Head of caudate nucleus (tissue), 42 donors: ENCODE data around the gene COG1.
A peak's percentile ranks its signal among the peaks of the same experiment; 100 is the strongest.

Experiments
- DNase-seq, 42 donors: peaks; one replicate each; pipeline versions ENCODE4 v3.0.0 to v3.0.0-alpha.2; 2020 to 2021; ENCODE audit warnings: mixed read lengths in 7 of 42
- intact Hi-C: fragments of 100-400 bp; cut with DNase I; formaldehyde crosslinking; loops from one replicate; pipeline ENCODE4 v1.15.0; 2022

COG1 gene

DNA sequence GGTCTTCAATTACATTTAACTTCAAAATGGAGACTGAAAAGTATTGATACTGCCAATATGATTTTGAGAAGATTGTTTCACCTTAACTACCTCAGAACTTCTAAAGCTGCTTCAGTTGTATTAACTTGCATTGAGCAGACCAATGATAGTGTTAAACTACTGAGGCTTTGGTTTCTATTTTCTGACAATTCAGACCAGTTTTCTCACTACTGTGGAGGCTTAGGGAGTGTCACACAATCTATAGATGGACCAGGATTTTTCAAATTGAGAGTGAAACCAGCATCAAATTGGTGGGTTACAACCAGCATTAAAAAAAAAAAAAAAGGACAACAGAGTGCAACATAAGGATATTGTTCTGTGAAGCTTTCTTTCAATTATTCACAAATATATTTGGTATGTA is 21.2 kb downstream of the COG1 start:
- intact Hi-C loops = no loop called here
- DNase-seq = no peak

- intact Hi-C loops = no loop called here
- DNase-seq = no peak
These were observed 22.0 kb downstream of the COG1 start for GRCh38 chr17:73214851-73215250.

- intact Hi-C loops = no loop called here
- no peak for DNase-seq
These were observed 22.6 kb downstream of the COG1 start for GRCh38 chr17:73215447-73215846.

GRCh38 chr17:73223626-73224230 is 30.9 kb downstream of the COG1 start:
- intact Hi-C loops = no loop called here
- no peak for DNase-seq

DNA sequence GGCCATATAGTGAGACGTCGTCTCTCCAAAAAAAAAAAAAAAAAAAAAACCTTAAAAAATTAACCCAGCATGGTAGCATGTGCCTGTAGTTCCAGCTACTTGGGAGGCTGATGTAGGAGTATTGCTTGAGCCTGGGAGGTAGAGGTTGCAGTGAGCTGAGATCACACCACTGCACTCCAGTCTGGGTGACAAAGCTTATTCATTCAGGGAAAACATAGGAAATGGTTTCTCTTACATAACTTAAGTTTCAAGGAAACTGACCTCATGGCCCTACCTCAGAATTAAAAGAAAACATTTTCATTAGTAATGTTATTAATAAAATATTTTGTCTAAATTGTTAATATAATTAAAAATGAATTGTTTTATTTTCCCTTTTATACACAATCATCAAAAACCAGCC is 31.4 kb downstream of the COG1 start:
- intact Hi-C loops = no loop called here
- no peak for DNase-seq

- intact Hi-C loops = no loop called here
These were observed 31.9 kb downstream of the COG1 start for GRCh38 chr17:73224663-73225305.

GRCh38 chr17:73226556-73227172 is 33.8 kb downstream of the COG1 start:
- DNase-seq = no peak
- intact Hi-C loops = no loop called here

More at GRCh38 chr17:73224663-73225305, 31.9 kb downstream of the COG1 start:
- no peak for DNase-seq

DNA sequence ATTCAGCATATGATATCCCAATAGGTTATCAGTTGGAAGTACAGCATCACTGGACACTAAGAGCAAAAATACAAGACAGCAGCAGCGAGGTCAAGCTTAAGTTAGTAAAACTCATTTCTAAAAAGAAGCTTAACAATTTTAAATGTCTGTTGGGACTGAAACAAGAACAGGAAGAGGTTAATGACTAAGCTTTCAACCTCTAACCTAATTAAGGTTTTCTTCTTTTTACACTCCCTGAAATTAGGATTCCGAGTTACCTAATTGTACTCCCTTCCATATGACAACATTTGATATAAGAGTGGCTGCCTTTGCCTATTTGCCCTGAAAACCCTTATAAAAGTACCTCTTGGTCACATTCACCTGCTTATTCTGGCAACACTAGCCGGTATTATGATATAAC is 34.5 kb downstream of the COG1 start:
- DNase-seq = no peak
- intact Hi-C loops = no loop called here

- DNase-seq = no peak
These were observed 35.1 kb downstream of the COG1 start for GRCh38 chr17:73227944-73228343.

GRCh38 chr17:73228748-73229236 is 35.9 kb downstream of the COG1 start:
- DNase-seq = peak in 32 of 42 donors; percentile 16 to 78 (median 44)
- intact Hi-C loops = no loop called here

More at GRCh38 chr17:73227944-73228343, 35.1 kb downstream of the COG1 start:
- intact Hi-C loops = no loop called here

- intact Hi-C loops = no loop called here
- no peak for DNase-seq
These were observed 37.2 kb downstream of the COG1 start for GRCh38 chr17:73230088-73230487.

GRCh38 chr17:73231395-73231794 is 38.5 kb downstream of the COG1 start:
- intact Hi-C loops = no loop called here
- peak in 15 of 42 donors; percentile 8 to 43 (median 21) for DNase-seq

DNA sequence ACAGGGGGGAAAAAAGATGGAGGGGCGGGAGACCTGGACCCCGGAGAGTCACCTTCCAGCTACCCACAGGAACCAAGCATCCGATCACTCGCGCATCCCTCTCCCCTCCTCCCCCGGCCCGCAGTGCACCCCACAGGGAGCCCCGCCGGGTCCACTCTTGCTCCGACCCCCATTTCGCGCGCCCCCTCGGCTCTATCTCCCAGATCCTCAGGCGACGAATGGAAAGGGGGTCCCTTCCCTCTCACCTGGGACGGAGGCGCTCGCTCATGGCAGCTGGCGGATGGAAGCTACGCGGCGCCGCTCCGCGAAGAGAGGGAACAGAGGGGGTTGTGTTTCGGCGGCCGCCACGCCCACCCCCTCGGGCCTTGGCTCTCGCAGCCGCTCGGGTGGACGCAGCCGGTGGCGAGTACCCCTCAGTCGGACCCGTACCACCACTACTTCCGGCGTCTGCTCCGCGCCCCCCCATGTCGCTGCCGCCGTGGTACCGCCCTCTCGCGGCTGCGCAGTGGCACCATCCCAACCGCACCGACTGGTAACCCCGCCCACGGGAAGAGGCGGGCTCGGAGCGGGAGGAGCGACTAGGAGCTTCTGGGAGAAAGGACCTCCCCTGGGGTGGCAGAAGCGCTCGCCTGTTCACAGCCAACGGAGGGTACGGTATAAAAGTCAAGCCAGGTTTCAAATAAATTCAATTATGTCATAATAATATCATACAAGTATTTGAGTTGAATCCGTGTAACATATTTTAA is 39.2 kb downstream of the COG1 start:
- intact Hi-C loops = loop anchor here (2.0 kb wide), 1 partner anchor 39 kb away; the partner anchor contains the start of gene COG1

DNA sequence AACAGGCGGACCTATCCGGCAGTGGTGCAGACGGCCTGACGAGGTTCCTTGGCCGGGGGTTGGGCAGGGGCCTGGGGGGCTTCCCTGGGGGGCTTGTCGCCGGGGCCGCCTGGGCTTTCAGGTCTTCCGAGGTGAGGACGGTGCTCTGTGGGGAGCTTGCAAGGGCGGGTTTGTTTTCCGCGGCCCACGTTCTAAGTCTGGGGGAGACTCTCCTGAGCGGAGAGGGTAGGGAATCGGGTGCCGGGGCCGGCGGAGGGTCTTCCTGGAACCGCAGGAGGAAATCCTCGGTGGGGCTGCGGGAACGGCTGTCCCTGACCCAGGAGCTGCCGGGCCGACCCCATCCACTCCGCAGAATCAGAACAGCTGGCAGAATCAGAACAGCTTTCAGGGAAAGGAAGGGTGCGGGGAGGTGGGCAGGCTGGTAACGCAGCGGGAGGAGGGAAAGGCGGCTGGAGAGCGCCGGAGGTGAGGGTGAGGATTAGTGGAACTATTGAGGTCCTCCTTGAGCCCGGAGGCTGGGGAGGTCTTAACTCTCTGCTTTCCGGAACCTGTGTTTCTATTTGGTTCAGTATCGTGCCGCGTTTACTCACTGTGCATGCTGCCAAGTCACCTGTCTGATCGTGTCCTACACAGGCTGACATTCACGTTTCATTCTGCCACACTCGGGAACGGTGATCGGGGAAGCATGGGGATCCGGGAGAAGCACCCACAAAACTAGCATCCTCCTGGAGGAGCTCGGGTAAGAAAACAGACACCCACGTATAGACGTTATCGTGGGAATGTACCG is 39.9 kb downstream of the COG1 start:
- DNase-seq = peak in 37 of 42 donors; percentile 20 to 65 (median 41)
- intact Hi-C loops = loop anchor here (2.0 kb wide), 1 partner anchor 40 kb away; the partner anchor contains the start of gene COG1

More for the DNA sequence above, 39.2 kb downstream of the COG1 start:
- peak; percentile 91 to 99 (median 98) for DNase-seq

DNA sequence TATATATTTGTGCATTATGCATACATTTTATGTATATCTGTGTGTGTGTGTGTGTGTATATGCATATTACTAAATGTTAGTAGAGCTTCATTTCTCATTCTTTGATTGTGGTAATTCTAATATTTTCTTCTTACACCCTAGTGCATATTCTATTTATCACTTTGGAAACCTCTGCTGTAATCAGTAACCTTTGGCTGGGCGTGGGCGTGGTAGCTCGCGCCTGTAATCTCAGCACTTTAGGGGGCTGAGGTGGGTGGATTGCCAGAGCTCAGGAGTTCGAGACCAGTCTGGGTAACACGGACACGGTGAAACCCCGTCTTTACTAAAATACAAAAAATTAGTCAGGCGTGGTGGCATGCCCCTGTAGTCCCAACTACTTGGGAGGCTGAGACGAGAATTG is 41.9 kb downstream of the COG1 start:
- no peak for DNase-seq
- intact Hi-C loops = no loop called here

- DNase-seq = no peak
- intact Hi-C loops = no loop called here
These were observed 44.9 kb downstream of the COG1 start for GRCh38 chr17:73237714-73238113.

GRCh38 chr17:73240561-73240960 is 47.7 kb downstream of the COG1 start:
- DNase-seq = no peak
- intact Hi-C loops = no loop called here

- intact Hi-C loops = no loop called here
- no peak for DNase-seq
These were observed 54.9 kb downstream of the COG1 start for GRCh38 chr17:73247726-73248125.

DNA sequence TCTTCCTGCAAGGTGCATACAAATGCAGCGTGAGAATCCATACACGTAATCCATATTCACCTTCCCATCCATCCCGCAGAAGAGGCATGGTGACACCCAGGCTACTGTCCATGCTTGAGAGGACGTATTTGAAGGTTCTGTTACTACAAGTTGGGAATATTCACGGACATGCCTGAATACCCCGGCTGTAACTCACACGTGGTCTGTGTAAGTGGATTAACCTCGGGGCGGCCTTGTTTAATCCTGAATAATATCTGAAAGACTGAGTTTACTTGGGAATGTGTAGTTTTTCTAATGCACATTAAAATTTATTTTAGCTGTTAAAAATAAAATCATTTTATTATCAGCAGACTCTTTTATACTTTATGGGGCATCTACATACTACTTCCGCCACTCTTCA is 55.7 kb downstream of the COG1 start:
- intact Hi-C loops = no loop called here

More for the DNA sequence above, 55.7 kb downstream of the COG1 start:
- peak in 1 of 42 donors; percentile 3 for DNase-seq
